SK-N-SH (cell line): ENCODE results near the gene ARMH3. TPM values are rescaled to one million over a fixed set of nuclear protein-coding genes. Genes with fewer than 3 reads are reported as not detected.
A peak's percentile ranks its signal among the peaks of the same experiment; 100 is the strongest.

Experiments used
- CTCF ChIA-PET: fragments of 300-600, 350-600 bp; formaldehyde crosslinking; extraction: SDS; loops from one replicate; lab custom pipeline; 2021; lab: Yijun Ruan, JAX
- POLR2A ChIA-PET: fragments of 350-600 bp; sonication (Branson Sonifier 250); formaldehyde crosslinking; extraction: SDS; loops from one replicate; lab custom pipeline; 2020; ENCODE audit warnings: antibody characterized with exemption, inconsistent platforms; lab: Yijun Ruan, JAX
- DNase-seq: peaks from one replicate; pipeline ENCODE4 v3.0.0; 2012
- H2AFZ ChIP-seq: fragments of 200-600 bp; sonication (generic); 2 replicates; pipeline ENCODE4 v1.8.1; 2016; ENCODE audit warnings: antibody characterized with exemption, mild to moderate bottlenecking, low read depth
- H3F3A ChIP-seq: fragments of 200-600 bp; sonication (generic); replicated peaks from 2 replicates; pipeline ENCODE3; 2016; ENCODE audit warnings: antibody characterized with exemption, mild to moderate bottlenecking; ENCODE audit not compliant: insufficient read depth
- H3K27ac ChIP-seq, 2 experiments: fragments of 200-500 bp in 1 of 2; fragments of 200-600 bp in 1 of 2; sonication (Bioruptor generic) in 1 of 2; sonication (generic), shearing (Covaris generic) in 1 of 2; 2 replicates each; pipeline versions ENCODE4 v1.5.1 to v1.6.1; 2014 to 2016; ENCODE audit warnings: low read depth in 2 of 2, inconsistent platforms in 1 of 2, low read length in 1 of 2, mild to moderate bottlenecking in 1 of 2, mixed read lengths in 1 of 2
- H3K27me3 ChIP-seq: fragments of 200-600 bp; sonication (generic), shearing (Covaris generic); 2 replicates; pipeline ENCODE4 v1.6.1; 2016; ENCODE audit warnings: mixed run types; ENCODE audit not compliant: insufficient read depth
- H3K36me3 ChIP-seq, 2 experiments: fragments of 200-500 bp in 1 of 2; fragments of 200-600 bp in 1 of 2; sonication (Bioruptor generic) in 1 of 2; sonication (generic) in 1 of 2; replicated peaks in 1 of 2; 2 replicates each; pipeline versions ENCODE3 to v1.5.1; 2014 to 2016; ENCODE audit warnings: low read length in 1 of 2, mild to moderate bottlenecking in 1 of 2; ENCODE audit not compliant: insufficient read depth in 2 of 2, control insufficient read depth in 1 of 2
- H3K4me1 ChIP-seq, 2 experiments: fragments of 200-500 bp in 1 of 2; fragments of 200-600 bp in 1 of 2; sonication (Bioruptor generic) in 1 of 2; sonication (generic), shearing (Covaris generic) in 1 of 2; 2 replicates each; pipeline versions ENCODE4 v1.5.1 to v1.6.1; 2014 to 2016; ENCODE audit warnings: low read depth in 1 of 2, low read length in 1 of 2, mixed run types in 1 of 2; ENCODE audit not compliant: insufficient read depth in 2 of 2, control insufficient read depth in 1 of 2
- H3K4me2 ChIP-seq: fragments of 200-600 bp; sonication (generic), shearing (Covaris generic); 2 replicates; pipeline ENCODE4 v1.6.1; 2017; ENCODE audit warnings: mixed run types
- H3K4me3 ChIP-seq, 2 experiments: fragments of 200-500 bp in 1 of 2; fragments of 200-600 bp in 1 of 2; sonication (Bioruptor generic) in 1 of 2; sonication (generic), shearing (Covaris generic) in 1 of 2; 2 replicates each; pipeline versions ENCODE4 v1.5.1 to v1.8.1; 2014 to 2016; ENCODE audit warnings: low read depth in 2 of 2, inconsistent platforms in 1 of 2, low read length in 1 of 2, mild to moderate bottlenecking in 1 of 2, mixed read lengths in 1 of 2, moderate library complexity in 1 of 2
- H3K79me2 ChIP-seq: fragments of 200-600 bp; sonication (generic); 2 replicates; pipeline ENCODE4 v1.8.1; 2017; ENCODE audit warnings: mild to moderate bottlenecking; ENCODE audit not compliant: insufficient read depth
- H3K9ac ChIP-seq: fragments of 200-600 bp; sonication (generic); 2 replicates; pipeline ENCODE4 v1.6.1; 2017; ENCODE audit warnings: mixed run types
- H3K9me2 ChIP-seq: fragments of 200-600 bp; sonication (generic); 2 replicates; pipeline ENCODE4 v1.6.1; 2017; ENCODE audit warnings: mixed run types
- H3K9me3 ChIP-seq: fragments of 200-600 bp; sonication (generic); 2 replicates; pipeline ENCODE4 v1.6.1; 2017; ENCODE audit warnings: mixed run types, mild to moderate bottlenecking, moderate library complexity
- H4K20me1 ChIP-seq: fragments of 200-600 bp; sonication (generic); 2 replicates; pipeline ENCODE4 v1.6.1; 2017; ENCODE audit warnings: mild to moderate bottlenecking, mixed run types; ENCODE audit not compliant: insufficient read depth
- EP300 ChIP-seq, 2 experiments: IDR thresholded peaks; 2 replicates each; pipeline versions ENCODE4 v1.4.0 to v1.6.1; 2012; ENCODE audit warnings: borderline replicate concordance in 1 of 2, low read depth in 1 of 2, low read length in 1 of 2
- GATA2 ChIP-seq: sonication (generic); formaldehyde crosslinking; IDR thresholded peaks from 2 replicates; pipeline ENCODE4 v1.5.0; 2020; ENCODE audit warnings: mild to moderate bottlenecking, missing genetic modification reagents
- JUND ChIP-seq: IDR thresholded peaks from 2 replicates; pipeline ENCODE4 v1.4.0; 2012
- RAD21 ChIP-seq: IDR thresholded peaks from 2 replicates; pipeline ENCODE4 v1.6.1; 2012; ENCODE audit warnings: mild to moderate bottlenecking, low read length
- RCOR1 ChIP-seq: fragments of 150-350 bp; IDR thresholded peaks from 2 replicates; pipeline ENCODE4 v1.6.1; 2017; ENCODE audit warnings: antibody characterized with exemption, low read length
- REST ChIP-seq: IDR thresholded peaks from 2 replicates; pipeline ENCODE4 v1.6.1; 2012; ENCODE audit warnings: mild to moderate bottlenecking, low read depth, low read length, moderate library complexity
- TCF12 ChIP-seq: IDR thresholded peaks from 2 replicates; pipeline ENCODE4 v1.4.0; 2012
- WGBS: methylation state at CpG from one replicate; pipeline ENCODE4 v1.1.6; 2017; ENCODE audit warnings: low lambda C conversion rate; 5-methylcytosine and 5-hydroxymethylcytosine counted together
- polyA plus RNA-seq, 3 experiments: library from polyadenylated mRNA; depleted of rRNA; stranded (reverse); fragments of >200 nt; gene quantifications; 2 replicates each; pipeline ENCODE4 v1.2.3, GENCODE V29; 2012

The ARMH3 gene
- polyA plus RNA-seq, 1 of the 3 experiments (the other 2 are of a cell fraction) = 12.1 TPM

- Histone ChIP-seq H3K9ac (no peak overlapping the region), H3K36me3 (no peaks in the 10 kb centered on the region), H3K4me3 (no peak overlapping the region), H3K9me3 (no peaks in the 10 kb centered on the region), H3K4me1 (no peaks in the 10 kb centered on the region), H3K9me2 (no peaks in the 10 kb centered on the region), H2AFZ (no peak overlapping the region), H4K20me1 (peaks cover 66% of the 10 kb centered on the region), H3K79me2 (peaks cover 96% of the 10 kb centered on the region), H3K27ac (no peak overlapping the region), H3K4me2 (no peak overlapping the region), H3F3A (no peaks in the 10 kb centered on the region), H3K27me3 (no peaks in the 10 kb centered on the region)
- no peak for DNase-seq
- ChIA-PET POLR2A (no interaction called here), CTCF (interaction anchor here (0.7 to 1.3 kb wide), 2 partner anchors 27 to 36 kb away, joined by 3 read pairs; no protein-coding TSS in a partner anchor)
- TF ChIP-seq GATA2 (CRISPR knock-in tag) (no peak), TCF12 (no peak), EP300 (IDR thresholded peaks at IDR 0.05; ENCODE audit: borderline replicate concordance in 1 of 2, low read depth in 1 of 2, low read length in 1 of 2) (no peak), RAD21 (no peak), JUND (no peak), RCOR1 (no peak)
- 91% methylated on average over 3 of the region's 3 CpGs for WGBS
Measured at GRCh38 chr10:102045292-102045691, 10.7 kb downstream of the ARMH3 start.

- H2AFZ ChIP-seq = no peak overlapping the region
- CTCF ChIA-PET = interaction anchor here (1.4 to 2.5 kb wide), 2 partner anchors 12 to 33 kb away, joined by 4 to 9 read pairs; no protein-coding TSS in a partner anchor
- H3K27me3 ChIP-seq = no peaks in the 10 kb centered on the region
- no peak overlapping the region for H3K9ac ChIP-seq
- peaks cover 57% of the 10 kb centered on the region for H3K79me2 ChIP-seq
- H3K4me2 ChIP-seq = no peak overlapping the region
- H3K4me1 ChIP-seq = no peaks in the 10 kb centered on the region
- no peaks in the 10 kb centered on the region for H3K9me2 ChIP-seq
- no peak overlapping the region for H3K27ac ChIP-seq
- H3K9me3 ChIP-seq = no peaks in the 10 kb centered on the region
- no peak overlapping the region for H3K4me3 ChIP-seq
- WGBS = 90% methylated on average over 7 of the region's 7 CpGs
- peaks cover 49% of the 10 kb centered on the region for H4K20me1 ChIP-seq
- DNase-seq = no peak
- TF ChIP-seq JUND = no peak
- peak; percentile 93 for TF ChIP-seq REST
- POLR2A ChIA-PET = no interaction called here
- peaks cover 4% of the 10 kb centered on the region for H3F3A ChIP-seq
- H3K36me3 ChIP-seq = peaks cover 4 to 13% of the 10 kb centered on the region in 2 experiments
Measured at GRCh38 chr10:102040305-102041050, 15.5 kb downstream of the ARMH3 start.
